Psoas muscle (tissue), 8 donors: ENCODE measurements around the gene WT1. TPM values are rescaled to one million over a fixed set of nuclear protein-coding genes. Genes with fewer than 3 reads are reported as not detected.

Experiments used
- ATAC-seq, 4 donors: fragments of 200-7000 bp; cut with Tn5 transposase; one replicate each; pipeline ENCODE4 v1.9.1; 2020; ENCODE audit warnings: moderate library complexity in 3 of 4, mild to moderate bottlenecking in 2 of 4
- DNase-seq, 2 donors: peaks; one replicate each; pipeline ENCODE4 v3.0.0-alpha.2; 2020
- H3K27ac ChIP-seq: fragments of 200-600 bp; one replicate; pipeline ENCODE4 v1.8.0; 2022
- H3K27me3 ChIP-seq, 3 donors: fragments of 200-600 bp in 1 of 3; one replicate each; pipeline versions ENCODE4 v1.6.1 to v1.8.0; 2013 to 2022; ENCODE audit warnings: low read length in 2 of 3, mild to moderate bottlenecking in 2 of 3, moderate library complexity in 1 of 3; ENCODE audit not compliant: insufficient read depth in 3 of 3
- H3K36me3 ChIP-seq, 2 donors: fragments of 200-600 bp in 1 of 2; one replicate each; pipeline versions ENCODE4 v1.6.1 to v1.8.0; 2013 to 2022; ENCODE audit warnings: low read depth in 1 of 2, mild to moderate bottlenecking in 1 of 2, moderate library complexity in 1 of 2; ENCODE audit not compliant: insufficient read depth in 1 of 2
- H3K4me1 ChIP-seq: fragments of 200-600 bp; one replicate; pipeline ENCODE4 v1.8.0; 2022
- H3K4me3 ChIP-seq: fragments of 200-600 bp; one replicate; pipeline ENCODE4 v1.8.0; 2022; ENCODE audit warnings: mild to moderate bottlenecking
- H3K9me3 ChIP-seq: fragments of 200-600 bp; one replicate; pipeline ENCODE4 v1.8.0; 2022
- WGBS, 3 donors: extraction: QIAGEN DNeasy Blood & Tissue Kit; methylation state at CpG; one replicate each; pipeline versions ENCODE4 v1.1.6 to v1.1.7; 2013; 5-methylcytosine and 5-hydroxymethylcytosine counted together
- intact Hi-C, 2 donors: fragments of 100-400 bp; cut with DNase I; formaldehyde crosslinking; loops; one replicate each; pipeline versions ENCODE4 v1.11.0 to v1.14.2; 2022
- polyA plus RNA-seq, 3 donors: library from polyadenylated mRNA; stranded (reverse); fragments of 200-250 nt; gene quantifications; one replicate each; pipeline ENCODE4 v1.2.3, GENCODE V29; 2013
- total RNA-seq, 4 donors: library from RNA; stranded (reverse); fragmentation: NEBNext Ultra II Directional in 2 of 4; extraction: Animal tissue kit (Norgen Biotek cat#: 25700) in 2 of 4; gene quantifications; one replicate each; pipeline versions ENCODE4 v1.2.1 to v1.2.4, GENCODE V29; 2021 to 2023
- TF ChIP-seq, protein P1 (sequence below): fragments of 200-600 bp; IDR thresholded peaks from one replicate; pipeline ENCODE4 v1.8.0; 2022; ENCODE audit warnings: antibody characterized with exemption
- donor health status: healthy with polysubstance abuse.
- donor health status: DM: no; HTN: no; CAD: no; lungs with moderate emphysema.
- donor health status: Bipolar disorder and iron deficiency.
- donor health status: healthy.
- donor health status: DM: yes; HTN: yes; CAD: no.
- donor health status: DM: no; HTN: no; CAD: no.
- donor health status: DM: no; HTN: no; CAD: no.
- donor health status: DM: yes; HTN: yes; CAD: no.

The WT1 gene
- total and polyA plus RNA-seq, 7 donors = 0.03 to 1.5 (median 0.21) TPM; not detected in 2

DNA sequence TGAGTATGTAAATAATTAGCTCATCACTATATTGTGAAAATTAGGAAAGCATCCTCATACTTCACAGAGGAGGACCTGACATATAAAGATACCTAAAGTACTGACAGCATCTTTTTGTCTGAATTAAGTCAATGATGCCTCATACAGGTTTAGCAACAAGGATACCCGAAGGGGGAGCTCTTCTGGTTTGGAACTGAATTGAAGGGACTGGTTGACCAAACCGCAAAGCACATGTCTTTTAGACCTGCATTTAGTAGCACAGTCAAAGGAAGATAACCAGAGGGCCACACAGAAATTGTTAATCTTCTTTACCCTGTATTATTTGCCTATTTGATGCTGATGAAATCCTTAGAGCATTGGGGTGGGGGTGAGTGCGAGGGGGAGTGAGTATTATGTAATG, 12.9 kb upstream of the WT1 start:
- no peak overlapping the region for H3K27ac ChIP-seq
- intact Hi-C loops = no loop called here
- H3K9me3 ChIP-seq = no peaks in the 10 kb centered on the region
- WGBS, 3 donors = 33 to 39% (median 33%) methylated on average over 3 of the region's 3 CpGs
- DNase-seq = no peak
- no peak overlapping the region for H3K4me3 ChIP-seq
- no peaks in the 10 kb centered on the region for H3K36me3 ChIP-seq
- TF ChIP-seq, protein P1, sequence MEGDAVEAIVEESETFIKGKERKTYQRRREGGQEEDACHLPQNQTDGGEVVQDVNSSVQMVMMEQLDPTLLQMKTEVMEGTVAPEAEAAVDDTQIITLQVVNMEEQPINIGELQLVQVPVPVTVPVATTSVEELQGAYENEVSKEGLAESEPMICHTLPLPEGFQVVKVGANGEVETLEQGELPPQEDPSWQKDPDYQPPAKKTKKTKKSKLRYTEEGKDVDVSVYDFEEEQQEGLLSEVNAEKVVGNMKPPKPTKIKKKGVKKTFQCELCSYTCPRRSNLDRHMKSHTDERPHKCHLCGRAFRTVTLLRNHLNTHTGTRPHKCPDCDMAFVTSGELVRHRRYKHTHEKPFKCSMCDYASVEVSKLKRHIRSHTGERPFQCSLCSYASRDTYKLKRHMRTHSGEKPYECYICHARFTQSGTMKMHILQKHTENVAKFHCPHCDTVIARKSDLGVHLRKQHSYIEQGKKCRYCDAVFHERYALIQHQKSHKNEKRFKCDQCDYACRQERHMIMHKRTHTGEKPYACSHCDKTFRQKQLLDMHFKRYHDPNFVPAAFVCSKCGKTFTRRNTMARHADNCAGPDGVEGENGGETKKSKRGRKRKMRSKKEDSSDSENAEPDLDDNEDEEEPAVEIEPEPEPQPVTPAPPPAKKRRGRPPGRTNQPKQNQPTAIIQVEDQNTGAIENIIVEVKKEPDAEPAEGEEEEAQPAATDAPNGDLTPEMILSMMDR = no peak
- H3K4me1 ChIP-seq = no peaks in the 10 kb centered on the region
- peaks cover 0 to 2% (median under 1%) of the 10 kb centered on the region in 3 donors for H3K27me3 ChIP-seq
- ATAC-seq = no peak

DNA sequence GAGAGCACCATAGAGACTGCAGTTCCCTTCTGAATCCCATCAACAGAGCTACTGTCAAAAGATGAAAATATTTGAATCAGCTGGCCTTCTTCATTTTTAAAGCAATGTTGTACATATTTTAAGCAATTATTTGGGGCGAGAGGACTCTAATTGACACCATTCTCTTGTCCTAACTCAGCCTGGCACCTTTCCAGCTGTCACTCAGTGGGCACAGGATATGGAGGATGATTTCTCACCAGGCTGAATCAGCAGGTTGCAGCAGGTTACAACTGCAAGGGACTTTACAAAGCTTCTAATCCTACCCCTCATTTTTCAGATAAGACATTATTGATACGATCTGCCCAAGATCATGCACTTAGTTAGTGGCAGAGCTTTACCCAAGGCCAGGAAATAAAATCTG, 11.9 kb upstream of the WT1 start:
- WGBS, 3 donors = 58 to 70% (median 68%) methylated on average over 2 of the region's 2 CpGs

DNA sequence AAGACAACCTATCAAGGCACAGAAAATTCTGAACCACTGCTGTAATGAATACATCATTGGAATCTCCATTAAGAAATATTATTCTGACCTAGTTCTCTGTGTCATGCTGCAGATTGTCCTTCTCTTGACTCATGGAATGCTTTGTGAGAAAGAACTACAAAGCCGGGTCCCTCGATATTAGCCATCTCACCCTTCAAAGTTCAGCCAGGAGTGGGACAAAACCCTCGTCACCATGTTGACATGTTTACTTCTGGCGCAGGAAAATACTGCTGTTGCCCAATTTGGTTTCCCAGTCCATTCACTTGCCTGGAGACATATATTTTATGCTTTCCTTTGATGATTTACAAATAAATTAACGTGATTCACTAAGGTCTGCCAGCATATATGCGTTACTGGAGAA, 10.9 kb upstream of the WT1 start:
- DNase-seq (no peak), ATAC-seq (no peak)
- Histone ChIP-seq H3K4me3 (no peak overlapping the region), H3K36me3 (no peaks in the 10 kb centered on the region), H3K9me3 (no peaks in the 10 kb centered on the region), H3K4me1 (no peaks in the 10 kb centered on the region), H3K27me3 (peaks cover 0 to 17% (median 7%) of the 10 kb centered on the region in 3 donors), H3K27ac (no peak overlapping the region)
- intact Hi-C loops = no loop called here
- TF ChIP-seq, protein P1 = no peak
- WGBS, 3 donors = 53 to 61% (median 55%) methylated on average over 6 of the region's 6 CpGs

More for the DNA sequence above, 11.9 kb upstream of the WT1 start:
- Histone ChIP-seq H3K4me1 (no peaks in the 10 kb centered on the region), H3K36me3 (no peaks in the 10 kb centered on the region), H3K4me3 (no peak overlapping the region), H3K27ac (no peak overlapping the region), H3K9me3 (no peaks in the 10 kb centered on the region), H3K27me3 (peaks cover 0 to 7% (median 4%) of the 10 kb centered on the region in 3 donors)
- TF ChIP-seq, protein P1 = no peak
- intact Hi-C loops = no loop called here
- ATAC-seq (no peak), DNase-seq (no peak)

DNA sequence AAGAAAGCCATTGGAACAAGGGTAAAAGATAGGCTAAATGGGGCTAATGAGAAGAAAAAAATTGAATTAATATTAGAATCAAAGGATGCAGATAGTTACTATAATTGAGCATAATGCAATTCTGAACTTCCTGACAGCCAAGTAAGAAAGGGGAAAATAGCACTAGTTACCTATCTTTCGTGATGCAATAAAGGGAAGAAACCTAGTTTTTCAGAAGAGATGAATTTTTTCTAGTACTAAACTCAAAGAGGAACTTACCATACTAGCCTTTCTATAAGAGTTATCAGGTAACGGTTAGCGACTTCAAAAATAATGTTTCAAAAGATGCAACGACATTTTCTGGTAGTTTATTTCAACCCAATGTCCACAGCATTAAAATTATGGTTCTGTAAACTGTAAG, 8.8 kb upstream of the WT1 start:
- 79 to 86% (median 84%) methylated on average over 4 of the region's 4 CpGs for WGBS, 3 donors
- no peaks in the 10 kb centered on the region for H3K36me3 ChIP-seq
- no peak overlapping the region for H3K4me3 ChIP-seq
- H3K27ac ChIP-seq = no peak overlapping the region
- H3K4me1 ChIP-seq = no peaks in the 10 kb centered on the region
- TF ChIP-seq, protein P1 = no peak
- H3K27me3 ChIP-seq = peaks cover 7 to 37% (median 8%) of the 10 kb centered on the region in 3 donors
- no peak for ATAC-seq
- DNase-seq = no peak
- intact Hi-C loops = no loop called here
- no peaks in the 10 kb centered on the region for H3K9me3 ChIP-seq

DNA sequence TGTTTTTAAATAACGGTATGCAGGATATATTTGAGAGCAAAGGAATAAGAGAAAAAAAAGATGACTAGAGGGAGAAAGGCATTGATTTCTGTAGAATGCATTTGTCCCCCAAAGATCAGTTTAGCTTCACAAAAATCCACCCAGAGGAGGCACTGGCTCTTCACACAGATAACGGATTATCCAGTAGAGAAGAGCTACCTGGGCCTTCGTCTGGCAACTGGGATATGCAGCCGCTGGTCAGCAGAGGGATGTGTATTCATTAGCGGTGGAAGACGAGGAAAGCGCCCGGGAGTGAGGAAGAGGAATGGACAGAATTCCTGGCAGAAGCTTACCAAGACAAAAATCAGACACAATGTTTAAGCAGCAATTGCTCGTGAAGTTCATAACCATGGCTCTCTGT, 5.6 kb upstream of the WT1 start:
- no peaks in the 10 kb centered on the region for H3K9me3 ChIP-seq
- ATAC-seq (no peak), DNase-seq (no peak)
- H3K36me3 ChIP-seq = no peaks in the 10 kb centered on the region
- no peak overlapping the region for H3K27ac ChIP-seq
- WGBS, 3 donors = 17 to 24% (median 19%) methylated on average over 9 of the region's 9 CpGs
- H3K27me3 ChIP-seq = peaks cover 7 to 69% (median 31%) of the 10 kb centered on the region in 3 donors
- intact Hi-C loops = no loop called here
- TF ChIP-seq, protein P1 = no peak
- no peak overlapping the region for H3K4me3 ChIP-seq
- no peaks in the 10 kb centered on the region for H3K4me1 ChIP-seq
